A673 (cell line): ENCODE results near the gene PMM2.
"Not testable (repeated sequence)": the region's sequence is repeated elsewhere in the genome, so short reads cannot be mapped to it uniquely, and the experiment has no call there.

Source experiments
- CTCF ChIP-seq: fragments of 300-800, 200-600 bp; sonication (generic); conservative IDR thresholded peaks from 2 replicates; pipeline ENCODE4 v1.5.1; 2017; ENCODE audit warnings: low read depth, mild to moderate bottlenecking, antibody characterized with exemption, low read length, moderate library complexity, mixed read lengths
- EZH2 ChIP-seq: fragments of 200-600 bp; sonication (generic); IDR thresholded peaks from 2 replicates; pipeline ENCODE4 v1.6.1; 2017; ENCODE audit warnings: borderline replicate concordance, low read depth, mild to moderate bottlenecking, mixed read lengths, antibody characterized with exemption, low read length; ENCODE audit not compliant: poor library complexity, severe bottlenecking

DNA sequence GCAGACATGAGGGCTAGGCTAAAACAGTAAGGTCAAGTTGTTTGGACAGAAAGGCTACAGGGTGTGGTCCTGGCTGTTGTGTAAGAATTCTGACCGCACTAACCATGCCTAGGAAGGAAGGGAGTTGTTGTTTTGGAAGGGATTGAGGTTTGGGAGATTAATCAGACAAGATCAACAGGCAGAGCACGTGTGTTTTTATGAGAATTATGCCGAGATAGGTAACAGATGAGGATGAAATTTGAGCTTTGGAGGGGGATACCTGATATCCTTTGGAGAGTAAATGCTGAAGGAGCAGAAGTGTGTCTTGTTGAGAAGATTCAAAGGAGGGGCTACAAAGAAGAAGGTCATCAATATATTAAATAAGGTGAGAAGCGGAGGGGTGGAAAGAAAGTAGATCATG lies 44.4 kb downstream of the PMM2 start:
- TF ChIP-seq CTCF, EZH2: not testable (repeated sequence)
